Muscle layer of duodenum (tissue), 2 donors: ENCODE measurements around the gene TBC1D14.

Experiments
- H3K27ac ChIP-seq: one replicate; pipeline ENCODE4 v1.7.0; 2013; ENCODE audit warnings: mild to moderate bottlenecking, low read length
- H3K27me3 ChIP-seq: one replicate; pipeline ENCODE4 v1.7.0; 2013; ENCODE audit warnings: low read depth, mild to moderate bottlenecking, control low read depth, low read length
- H3K36me3 ChIP-seq, 2 donors: one replicate each; pipeline ENCODE4 v1.7.0; 2013; ENCODE audit warnings: low read length in 2 of 2, control low read depth in 1 of 2, mild to moderate bottlenecking in 1 of 2; ENCODE audit not compliant: insufficient read depth in 2 of 2, control insufficient read depth in 1 of 2
- H3K4me1 ChIP-seq, 2 donors: one replicate each; pipeline ENCODE4 v1.7.0; 2013; ENCODE audit warnings: low read length in 2 of 2, mild to moderate bottlenecking in 2 of 2, control low read depth in 1 of 2, moderate library complexity in 1 of 2; ENCODE audit not compliant: insufficient read depth in 2 of 2, control insufficient read depth in 1 of 2
- H3K4me3 ChIP-seq, 2 donors: one replicate each; pipeline ENCODE4 v1.7.0; 2013; ENCODE audit warnings: low read length in 2 of 2, low read depth in 1 of 2, mild to moderate bottlenecking in 1 of 2
- H3K9me3 ChIP-seq, 2 donors: one replicate each; pipeline ENCODE4 v1.7.0; 2013; ENCODE audit warnings: low read length in 2 of 2, control low read depth in 1 of 2, mild to moderate bottlenecking in 1 of 2; ENCODE audit not compliant: control insufficient read depth in 1 of 2
- donor health status: healthy.

TBC1D14 gene

GRCh38 chr4:7007944-7008343, 98.3 kb downstream of the TBC1D14 start:
- Histone ChIP-seq H3K36me3 (peaks cover 43 to 57% of the 10 kb centered on the region in 2 donors), H3K4me3 (no peak overlapping the region), H3K27ac (no peak overlapping the region), H3K9me3 (no peaks in the 10 kb centered on the region), H3K27me3 (no peaks in the 10 kb centered on the region), H3K4me1 (no peaks in the 10 kb centered on the region)

GRCh38 chr4:7009564-7009963, 99.9 kb downstream of the TBC1D14 start:
- Histone ChIP-seq H3K36me3 (peaks cover 48 to 52% of the 10 kb centered on the region in 2 donors), H3K9me3 (no peaks in the 10 kb centered on the region), H3K27me3 (no peaks in the 10 kb centered on the region), H3K27ac (no peak overlapping the region), H3K4me3 (no peak overlapping the region), H3K4me1 (no peaks in the 10 kb centered on the region)

GRCh38 chr4:7013175-7013574, 103.5 kb downstream of the TBC1D14 start:
- H3K36me3 ChIP-seq: peaks cover 67 to 70% of the 10 kb centered on the region in 2 donors
- H3K27ac ChIP-seq: no peak overlapping the region
- no peak overlapping the region for H3K4me3 ChIP-seq
- no peaks in the 10 kb centered on the region for H3K9me3 ChIP-seq
- H3K27me3 ChIP-seq: no peaks in the 10 kb centered on the region
- no peaks in the 10 kb centered on the region for H3K4me1 ChIP-seq

GRCh38 chr4:7014815-7015214, 105.2 kb downstream of the TBC1D14 start:
- Histone ChIP-seq H3K27ac (no peak overlapping the region), H3K9me3 (no peaks in the 10 kb centered on the region), H3K4me3 (no peak overlapping the region)

GRCh38 chr4:7015383-7016035, 105.9 kb downstream of the TBC1D14 start:
- H3K27ac ChIP-seq: no peak overlapping the region

More at GRCh38 chr4:7014815-7015214, 105.2 kb downstream of the TBC1D14 start:
- no peaks in the 10 kb centered on the region for H3K4me1 ChIP-seq
- no peaks in the 10 kb centered on the region for H3K27me3 ChIP-seq
- peaks cover 55 to 74% of the 10 kb centered on the region in 2 donors for H3K36me3 ChIP-seq

GRCh38 chr4:7016086-7016485, 106.5 kb downstream of the TBC1D14 start:
- peaks cover 49 to 62% of the 10 kb centered on the region in 2 donors for H3K36me3 ChIP-seq
- no peaks in the 10 kb centered on the region for H3K9me3 ChIP-seq
- no peaks in the 10 kb centered on the region for H3K27me3 ChIP-seq
- H3K4me1 ChIP-seq: no peaks in the 10 kb centered on the region
- H3K4me3 ChIP-seq: no peak overlapping the region
- H3K27ac ChIP-seq: no peak overlapping the region

More at GRCh38 chr4:7015383-7016035, 105.9 kb downstream of the TBC1D14 start:
- H3K4me1 ChIP-seq: no peaks in the 10 kb centered on the region
- no peaks in the 10 kb centered on the region for H3K27me3 ChIP-seq
- H3K9me3 ChIP-seq: no peaks in the 10 kb centered on the region
- H3K36me3 ChIP-seq: peaks cover 50 to 67% of the 10 kb centered on the region in 2 donors
- H3K4me3 ChIP-seq: no peak overlapping the region

GRCh38 chr4:7016512-7016911, 106.9 kb downstream of the TBC1D14 start:
- H3K27ac ChIP-seq: no peak overlapping the region
- H3K9me3 ChIP-seq: no peaks in the 10 kb centered on the region
- no peaks in the 10 kb centered on the region for H3K4me1 ChIP-seq
- H3K27me3 ChIP-seq: no peaks in the 10 kb centered on the region
- peaks cover 48 to 58% of the 10 kb centered on the region in 2 donors for H3K36me3 ChIP-seq
- H3K4me3 ChIP-seq: no peak overlapping the region

GRCh38 chr4:7017446-7018048, 107.9 kb downstream of the TBC1D14 start:
- H3K4me3 ChIP-seq: no peak overlapping the region
- no peaks in the 10 kb centered on the region for H3K9me3 ChIP-seq
- H3K4me1 ChIP-seq: no peaks in the 10 kb centered on the region
- H3K36me3 ChIP-seq: peaks cover 45 to 63% of the 10 kb centered on the region in 2 donors
- no peak overlapping the region for H3K27ac ChIP-seq
- H3K27me3 ChIP-seq: no peaks in the 10 kb centered on the region

- Histone ChIP-seq H3K4me1 (no peaks in the 10 kb centered on the region), H3K27ac (no peak overlapping the region), H3K4me3 (no peak overlapping the region), H3K9me3 (no peaks in the 10 kb centered on the region), H3K36me3 (peaks cover 44 to 62% of the 10 kb centered on the region in 2 donors), H3K27me3 (no peaks in the 10 kb centered on the region)
These were observed 108.7 kb downstream of the TBC1D14 start for GRCh38 chr4:7018281-7018680.

- Histone ChIP-seq H3K4me1 (no peaks in the 10 kb centered on the region), H3K27me3 (no peaks in the 10 kb centered on the region), H3K27ac (no peak overlapping the region), H3K4me3 (no peak overlapping the region), H3K36me3 (peaks cover 42 to 67% of the 10 kb centered on the region in 2 donors), H3K9me3 (no peaks in the 10 kb centered on the region)
These were observed 109.7 kb downstream of the TBC1D14 start for GRCh38 chr4:7019367-7019766.

GRCh38 chr4:7020290-7020689, 110.7 kb downstream of the TBC1D14 start:
- H3K4me3 ChIP-seq: no peak overlapping the region
- H3K36me3 ChIP-seq: peaks cover 41 to 67% of the 10 kb centered on the region in 2 donors
- no peaks in the 10 kb centered on the region for H3K4me1 ChIP-seq
- H3K27me3 ChIP-seq: no peaks in the 10 kb centered on the region
- H3K27ac ChIP-seq: no peak overlapping the region
- H3K9me3 ChIP-seq: no peaks in the 10 kb centered on the region
